A673 (cell line): Measurements from ENCODE around the gene RNF8. TPM values are rescaled to one million over a fixed set of nuclear protein-coding genes. Genes with fewer than 3 reads are reported as not detected.

Experiments used
- BruUV-seq: library from RNA; stranded (reverse); fragments of 400-500 nt; replicated peaks from 2 replicates; lab custom pipeline; 2021; lab: Mats Ljungman, UMichigan
- CTCF ChIA-PET: fragments of 300-600 bp; sonication (Branson Sonifier 250); formaldehyde crosslinking; loops from one replicate; lab custom pipeline; 2022; ENCODE audit warnings: antibody characterized with exemption; lab: Charles Lee
- POLR2A ChIA-PET: fragments of 300-600 bp; sonication (Branson Sonifier 250); formaldehyde crosslinking; loops from one replicate; lab custom pipeline; 2022; ENCODE audit warnings: antibody characterized with exemption; ENCODE audit not compliant: low non-redundant PET; lab: Charles Lee
- DNase-seq: peaks from one replicate; pipeline ENCODE4 v3.0.0-alpha.2; 2015; ENCODE audit warnings: low spot score
- H3K27ac ChIP-seq: fragments of 200-600 bp; sonication (generic); 2 replicates; pipeline ENCODE4 v1.5.1; 2016; ENCODE audit warnings: mixed run types, low read depth, mild to moderate bottlenecking, mixed read lengths, antibody characterized with exemption, low read length; ENCODE audit not compliant: poor library complexity, severe bottlenecking
- H3K27me3 ChIP-seq: fragments of 200-600 bp; sonication (generic); replicated peaks from 2 replicates; pipeline ENCODE4 v1.6.1; 2017; ENCODE audit warnings: mixed run types, low read depth, mild to moderate bottlenecking, mixed read lengths, antibody characterized with exemption, low read length; ENCODE audit not compliant: insufficient read depth, poor library complexity
- H3K36me3 ChIP-seq: fragments of 200-600 bp; sonication (generic); 2 replicates; pipeline ENCODE4 v1.6.1; 2016; ENCODE audit warnings: mixed run types, mild to moderate bottlenecking, mixed read lengths, antibody characterized with exemption, low read length; ENCODE audit not compliant: insufficient read depth, poor library complexity, severe bottlenecking
- H3K4me1 ChIP-seq: fragments of 200-600 bp; sonication (generic); 2 replicates; pipeline ENCODE4 v1.6.1; 2017; ENCODE audit warnings: mixed run types, mild to moderate bottlenecking, mixed read lengths, antibody characterized with exemption, low read length; ENCODE audit not compliant: insufficient read depth, poor library complexity, severe bottlenecking
- H3K4me3 ChIP-seq: fragments of 200-600 bp; sonication (generic); 2 replicates; pipeline ENCODE4 v1.5.1; 2016; ENCODE audit warnings: low read depth, mixed run types, mild to moderate bottlenecking, mixed read lengths, low read length; ENCODE audit not compliant: poor library complexity, severe bottlenecking
- H3K9me3 ChIP-seq: fragments of 200-600 bp; sonication (generic); 2 replicates; pipeline ENCODE4 v1.6.1; 2016; ENCODE audit warnings: mixed run types, low read depth, mild to moderate bottlenecking, mixed read lengths, antibody characterized with exemption, low read length; ENCODE audit not compliant: poor library complexity, severe bottlenecking
- EZH2 ChIP-seq: fragments of 200-600 bp; sonication (generic); IDR thresholded peaks from 2 replicates; pipeline ENCODE4 v1.6.1; 2017; ENCODE audit warnings: borderline replicate concordance, low read depth, mild to moderate bottlenecking, mixed read lengths, antibody characterized with exemption, low read length; ENCODE audit not compliant: poor library complexity, severe bottlenecking
- intact Hi-C: fragments of 100-400 bp; cut with micrococcal nuclease; formaldehyde crosslinking; loops from one replicate; pipeline ENCODE4 v1.10.0; 2022; ENCODE audit not compliant: unreplicated experiment
- total RNA-seq: library from RNA; stranded (reverse); gene quantifications from 2 replicates; pipeline ENCODE4 v1.2.3, GENCODE V29; 2021
- TF ChIP-seq, protein P1 (sequence below): fragments of 300-800, 200-600 bp; sonication (generic); conservative IDR thresholded peaks from 2 replicates; pipeline ENCODE4 v1.5.1; 2017; ENCODE audit warnings: low read depth, mild to moderate bottlenecking, antibody characterized with exemption, low read length, moderate library complexity, mixed read lengths

Gene RNF8
- total RNA-seq, 1 experiment from 2014 or later = 25.6 TPM

DNA sequence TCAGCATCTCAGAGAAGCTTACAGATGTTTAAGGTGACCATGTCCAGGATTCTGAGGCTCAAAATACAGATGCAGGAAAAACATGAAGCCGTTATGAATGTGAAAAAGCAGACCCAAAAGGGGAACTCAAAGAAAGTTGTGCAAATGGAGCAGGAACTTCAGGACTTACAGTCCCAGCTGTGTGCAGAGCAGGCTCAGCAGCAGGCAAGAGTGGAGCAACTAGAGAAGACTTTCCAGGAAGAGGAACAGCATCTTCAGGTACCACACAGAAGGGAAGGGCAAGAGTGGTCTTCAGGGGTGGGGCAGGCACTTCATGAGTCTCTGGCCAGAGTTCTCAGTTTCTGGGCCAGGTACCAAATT lies 15.2 kb downstream of the RNF8 start:
- ChIA-PET POLR2A (no interaction called here), CTCF (no interaction called here)
- Histone ChIP-seq H3K27me3 (no peaks in the 10 kb centered on the region), H3K4me3 (no peak overlapping the region), H3K9me3 (no peaks in the 10 kb centered on the region), H3K36me3 (peaks cover 34% of the 10 kb centered on the region), H3K27ac (no peak overlapping the region), H3K4me1 (peaks cover 8% of the 10 kb centered on the region)
- intact Hi-C loops = no loop called here
- no peak for TF ChIP-seq EZH2
- DNase-seq = no peak
- BruUV-seq = no TSS peak

DNA sequence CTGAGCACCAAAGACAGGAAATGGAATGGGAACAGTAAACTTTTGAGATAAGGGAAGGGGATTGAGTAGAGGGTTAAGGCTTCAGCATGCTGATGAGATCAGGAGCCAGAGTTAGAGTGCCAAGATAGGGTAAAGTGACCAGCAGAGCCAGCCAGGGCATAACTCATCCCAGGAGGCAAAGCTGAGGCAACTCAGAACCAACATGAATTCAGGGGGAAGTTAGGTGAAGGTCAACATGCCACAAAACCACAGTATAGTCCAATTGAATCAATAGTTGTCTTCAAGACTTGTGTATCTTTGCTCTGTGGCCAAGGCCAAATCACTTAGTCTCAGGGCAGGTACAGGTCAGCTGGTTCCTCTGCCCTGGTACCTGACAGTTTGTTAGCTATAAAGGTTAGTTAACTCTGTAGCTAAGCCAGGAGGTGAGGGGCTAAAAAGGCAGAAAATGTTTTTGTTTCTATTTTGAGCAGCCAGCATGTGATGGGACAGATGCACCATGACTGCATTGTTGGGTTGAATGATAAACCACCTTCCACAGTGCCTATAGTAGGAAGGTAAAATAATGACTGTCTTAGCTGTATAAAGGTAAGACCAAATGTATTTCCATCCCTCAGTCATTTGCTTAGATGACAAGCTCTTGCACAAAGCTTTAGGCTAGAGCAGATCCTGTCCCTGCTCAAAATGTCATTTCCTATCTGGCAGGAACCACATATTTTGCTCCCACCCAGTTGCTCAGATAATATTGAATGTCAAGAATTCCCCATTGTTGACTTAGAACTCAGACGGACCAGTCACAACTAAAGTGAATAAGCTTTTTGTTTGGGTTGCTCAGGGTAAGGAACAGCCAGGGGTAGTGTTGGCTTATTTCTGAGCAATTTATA lies 15.8 kb downstream of the RNF8 start:
- H3K9me3 ChIP-seq = no peaks in the 10 kb centered on the region
- POLR2A ChIA-PET = no interaction called here
- H3K27ac ChIP-seq = no peak overlapping the region
- DNase-seq = no peak
- H3K4me3 ChIP-seq = no peak overlapping the region
- CTCF ChIA-PET = no interaction called here
- TF ChIP-seq, protein P1, sequence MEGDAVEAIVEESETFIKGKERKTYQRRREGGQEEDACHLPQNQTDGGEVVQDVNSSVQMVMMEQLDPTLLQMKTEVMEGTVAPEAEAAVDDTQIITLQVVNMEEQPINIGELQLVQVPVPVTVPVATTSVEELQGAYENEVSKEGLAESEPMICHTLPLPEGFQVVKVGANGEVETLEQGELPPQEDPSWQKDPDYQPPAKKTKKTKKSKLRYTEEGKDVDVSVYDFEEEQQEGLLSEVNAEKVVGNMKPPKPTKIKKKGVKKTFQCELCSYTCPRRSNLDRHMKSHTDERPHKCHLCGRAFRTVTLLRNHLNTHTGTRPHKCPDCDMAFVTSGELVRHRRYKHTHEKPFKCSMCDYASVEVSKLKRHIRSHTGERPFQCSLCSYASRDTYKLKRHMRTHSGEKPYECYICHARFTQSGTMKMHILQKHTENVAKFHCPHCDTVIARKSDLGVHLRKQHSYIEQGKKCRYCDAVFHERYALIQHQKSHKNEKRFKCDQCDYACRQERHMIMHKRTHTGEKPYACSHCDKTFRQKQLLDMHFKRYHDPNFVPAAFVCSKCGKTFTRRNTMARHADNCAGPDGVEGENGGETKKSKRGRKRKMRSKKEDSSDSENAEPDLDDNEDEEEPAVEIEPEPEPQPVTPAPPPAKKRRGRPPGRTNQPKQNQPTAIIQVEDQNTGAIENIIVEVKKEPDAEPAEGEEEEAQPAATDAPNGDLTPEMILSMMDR = no peak
- no peak for TF ChIP-seq EZH2
- H3K36me3 ChIP-seq = peaks cover 34% of the 10 kb centered on the region
- no peaks in the 10 kb centered on the region for H3K27me3 ChIP-seq
- intact Hi-C loops = no loop called here
- BruUV-seq = no TSS peak
- peaks cover 12% of the 10 kb centered on the region for H3K4me1 ChIP-seq

DNA sequence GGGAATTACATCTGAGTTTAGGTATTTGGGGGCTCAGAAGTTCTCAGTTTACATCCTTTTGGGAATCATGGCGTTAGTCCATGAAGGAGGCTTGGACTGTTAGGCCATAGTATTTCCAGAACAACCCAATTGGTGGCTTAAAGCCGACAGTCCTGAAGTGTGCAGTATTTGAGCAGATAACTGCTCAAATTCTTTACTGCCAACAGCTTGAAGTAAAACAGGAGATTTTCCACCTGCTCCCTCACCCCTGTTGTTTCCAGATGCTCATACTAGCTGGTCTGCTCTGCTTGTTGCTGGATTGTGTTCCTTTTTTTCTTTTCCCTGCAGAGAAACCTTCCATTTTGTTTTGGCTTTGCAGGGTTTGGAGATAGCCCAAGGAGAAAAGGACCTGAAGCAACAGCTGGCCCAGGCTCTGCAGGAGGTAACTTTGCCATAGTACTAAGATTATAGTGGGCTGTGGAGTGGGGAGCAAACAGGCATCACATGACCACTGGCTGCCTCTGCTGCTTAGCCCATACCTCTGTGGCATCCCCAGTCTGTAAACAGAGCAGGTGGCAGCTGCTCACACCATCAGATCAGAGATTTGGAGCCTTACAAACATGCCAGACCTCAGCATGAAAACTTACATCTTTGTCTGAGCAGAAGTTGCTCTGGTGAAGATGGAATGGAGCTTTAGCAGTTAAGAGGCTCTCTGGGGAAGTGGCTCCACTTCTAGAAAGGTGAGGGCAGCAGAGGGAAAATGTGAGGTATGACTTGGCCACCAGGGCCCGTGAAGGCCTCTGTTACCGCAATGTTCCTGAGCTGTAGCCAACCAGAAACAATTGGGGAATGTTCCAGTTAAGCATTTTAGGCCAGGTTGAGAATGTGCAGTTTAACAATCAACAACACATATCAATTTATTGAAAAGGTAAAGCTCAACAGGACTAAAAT lies 17.6 kb downstream of the RNF8 start:
- peaks cover 34% of the 10 kb centered on the region for H3K36me3 ChIP-seq
- DNase-seq = no peak
- peaks cover 12% of the 10 kb centered on the region for H3K4me1 ChIP-seq
- intact Hi-C loops = no loop called here
- POLR2A ChIA-PET = no interaction called here
- no peaks in the 10 kb centered on the region for H3K27me3 ChIP-seq
- no TSS peak for BruUV-seq
- H3K27ac ChIP-seq = no peak overlapping the region
- CTCF ChIA-PET = interaction anchor here (0.6 to 0.8 kb wide), 2 partner anchors 195 to 283 kb away, joined by 4 to 11 read pairs; no protein-coding TSS in a partner anchor
- TF ChIP-seq, protein P1 = no peak
- no peak for TF ChIP-seq EZH2
- H3K4me3 ChIP-seq = no peak overlapping the region
- H3K9me3 ChIP-seq = no peaks in the 10 kb centered on the region
